ENCODE results near the gene VPS54. TPM values are rescaled to one million over a fixed set of nuclear protein-coding genes. Genes with fewer than 3 reads are reported as not detected.

Gene VPS54
- total and polyA plus RNA-seq, 9 of the 15 experiments (the other 6 are each of a cell fraction or from before 2014, with no cell fraction given) = 4.9 to 23.2 (median 13.2) TPM

DNA sequence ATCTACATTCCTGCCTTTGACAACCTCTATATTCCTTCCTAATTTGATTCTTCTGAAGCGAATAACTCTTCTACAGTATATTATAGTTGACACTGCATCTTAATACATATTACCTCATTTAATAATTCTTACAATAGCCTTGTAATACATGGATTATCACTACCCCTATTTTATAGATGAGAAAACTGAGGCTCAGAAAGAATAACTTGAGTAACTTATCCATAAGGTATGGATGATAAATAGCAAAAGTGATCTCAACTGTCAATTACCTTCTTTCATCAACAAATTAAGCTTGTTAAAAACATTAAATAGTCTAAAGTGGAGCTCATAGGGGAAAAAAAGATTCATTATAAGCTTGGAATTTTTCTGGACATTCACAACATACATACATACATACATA, 4.6 kb downstream of the VPS54 start:
- H3K9me1 ChIP-seq (ENCODE audit: control insufficient read depth, insufficient read depth, low read length) = no peaks in the 10 kb centered on the region
- no peaks in the 10 kb centered on the region for H3K27me3 ChIP-seq (ENCODE audit: control insufficient read depth in 2 of 2, insufficient read depth in 2 of 2, low read length in 2 of 2)
- H3K79me2 ChIP-seq (ENCODE audit: control insufficient read depth, insufficient read depth, low read length) = peaks cover 91% of the 10 kb centered on the region
- ATAC-seq (no peak), DNase-seq (ENCODE audit: extremely low read depth in 1 of 4, low spot score in 3 of 4) (no peak), FAIRE-seq (no peak)
- H3K27ac ChIP-seq (ENCODE audit: extremely low read depth, low read depth, low read length) = no peak overlapping the region
- ChIA-PET CTCF (ENCODE audit: low intra/inter-chr PET ratio) (no interaction called here), POLR2A (interaction anchor here (0.6 kb wide), 1 partner anchor 85 kb away, joined by 3 read pairs; no protein-coding TSS in a partner anchor)
- WGBS (ENCODE audit: insufficient coverage, low coverage, missing lambda C conversion rate) = 95% methylated on average over 1 of the region's 1 CpG
- H3K36me3 ChIP-seq (ENCODE audit: control insufficient read depth, insufficient read depth, low read length) = no peaks in the 10 kb centered on the region; the same call in 2 of the 3 replicates
- no peak overlapping the region for H3K4me2 ChIP-seq (ENCODE audit: insufficient read depth, low read length)
- no peak overlapping the region for H3K9ac ChIP-seq (ENCODE audit: insufficient read depth in 1 of 2, low read depth in 2 of 2, low read length in 2 of 2)
- H2AFZ ChIP-seq (ENCODE audit: low read depth, low read length) = no peak overlapping the region
- H3K9me3 ChIP-seq (replicated peaks; ENCODE audit: control insufficient read depth, insufficient read depth, low read depth, low read length) = no peaks in the 10 kb centered on the region
- intact Hi-C loops (cut with micrococcal nuclease) (loop anchor here (5.0 kb wide), 1 partner anchor 172 kb away; the partner anchor contains the start of gene UGP2), in situ Hi-C loops (cut with MboI) (no loop called here)
- no TSS peak for BruUV-seq (replicated peaks)
- no peaks in the 10 kb centered on the region for H4K20me1 ChIP-seq (replicated peaks; ENCODE audit: control insufficient read depth, insufficient read depth, low read length)
- TF ChIP-seq NR2F6 (CRISPR knock-in tag; IDR thresholded peaks at IDR 0.05) (no peak), CREBBP (IDR thresholded peaks at IDR 0.05; ENCODE audit: low read depth, low read length) (no peak), HDAC2 (IDR thresholded peaks at IDR 0.05) (no peak), MBD2 (IDR thresholded peaks at IDR 0.05; ENCODE audit: borderline replicate concordance, low read depth) (no peak), RBM25 (IDR thresholded peaks at IDR 0.05; ENCODE audit: low read depth, low read length, severe bottlenecking) (peak; percentile 66), MTF1 (CRISPR knock-in tag; IDR thresholded peaks at IDR 0.05; ENCODE audit: borderline replicate concordance) (no peak), HDAC1 (IDR thresholded peaks at IDR 0.05) (no peak), RAD51 (IDR thresholded peaks at IDR 0.05; ENCODE audit: borderline replicate concordance, low read depth) (no peak)
- TF ChIP-seq, protein P1, sequence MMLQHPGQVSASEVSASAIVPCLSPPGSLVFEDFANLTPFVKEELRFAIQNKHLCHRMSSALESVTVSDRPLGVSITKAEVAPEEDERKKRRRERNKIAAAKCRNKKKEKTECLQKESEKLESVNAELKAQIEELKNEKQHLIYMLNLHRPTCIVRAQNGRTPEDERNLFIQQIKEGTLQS (IDR thresholded peaks at IDR 0.05) = no peak
- TF ChIP-seq, protein P1 (CRISPR knock-in tag; conservative IDR thresholded peaks at IDR 0.05) = no peak
- peaks cover 9 to 15% of the 10 kb centered on the region in 2 experiments for H3K4me1 ChIP-seq (replicated peaks in 1 of 2; ENCODE audit: control insufficient read depth in 2 of 2, insufficient read depth in 2 of 2, low read length in 2 of 2)
- no peak overlapping the region for H3K4me3 ChIP-seq

Data from K562 (cell line).